ENCODE data around the gene SORT1. TPM values are rescaled to one million over a fixed set of nuclear protein-coding genes. Genes with fewer than 3 reads are reported as not detected.
A peak's percentile ranks its signal among the peaks of the same experiment; 100 is the strongest.

Gene SORT1
- total and polyA plus RNA-seq, 2 of the 13 experiments (the other 11 are each of a cell fraction or from before 2014, with no cell fraction given) = 32.4 to 93.0 TPM

DNA sequence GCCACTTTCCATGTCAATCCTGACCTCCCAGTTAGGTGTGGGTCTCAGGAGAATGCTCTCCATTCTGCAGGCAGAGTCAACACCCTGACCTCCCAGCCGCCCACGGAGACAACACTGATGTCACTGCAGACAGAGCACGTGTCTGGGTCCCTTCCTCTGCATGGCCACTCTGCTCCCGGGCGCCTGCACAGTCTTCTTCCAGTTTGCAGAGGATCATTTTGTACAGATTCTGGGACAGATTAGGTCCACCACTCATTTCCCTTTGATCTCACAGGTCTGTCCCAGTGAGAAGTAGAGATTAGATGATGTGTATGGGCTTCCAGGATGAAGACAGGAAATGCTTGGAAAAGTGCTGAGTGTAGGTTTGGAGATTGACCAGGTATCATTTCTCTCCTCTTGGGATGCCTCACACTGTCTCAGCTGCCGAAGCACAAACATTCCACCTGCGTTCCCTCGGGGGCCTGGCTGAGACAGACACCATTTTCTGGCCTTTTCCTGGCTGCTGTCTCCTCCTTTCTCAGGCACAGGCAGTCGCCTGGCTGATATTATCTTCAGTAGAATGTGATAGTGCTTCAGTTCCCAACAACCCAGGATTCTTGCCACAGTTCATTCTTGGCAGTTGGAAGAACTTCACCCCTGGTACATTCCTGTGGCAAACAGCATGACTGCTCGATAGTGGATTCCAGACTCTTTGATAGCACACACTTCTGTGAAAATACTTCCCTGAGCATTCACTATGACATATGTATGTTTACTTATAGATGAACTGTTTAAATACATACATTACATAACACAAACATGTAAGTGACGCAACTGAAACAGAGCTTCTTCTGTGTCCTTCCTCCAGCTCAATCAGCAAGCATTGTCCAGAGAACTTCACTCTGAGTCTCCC, 98.8 kb downstream of the SORT1 start (continued):
- TF ChIP-seq, protein P1, sequence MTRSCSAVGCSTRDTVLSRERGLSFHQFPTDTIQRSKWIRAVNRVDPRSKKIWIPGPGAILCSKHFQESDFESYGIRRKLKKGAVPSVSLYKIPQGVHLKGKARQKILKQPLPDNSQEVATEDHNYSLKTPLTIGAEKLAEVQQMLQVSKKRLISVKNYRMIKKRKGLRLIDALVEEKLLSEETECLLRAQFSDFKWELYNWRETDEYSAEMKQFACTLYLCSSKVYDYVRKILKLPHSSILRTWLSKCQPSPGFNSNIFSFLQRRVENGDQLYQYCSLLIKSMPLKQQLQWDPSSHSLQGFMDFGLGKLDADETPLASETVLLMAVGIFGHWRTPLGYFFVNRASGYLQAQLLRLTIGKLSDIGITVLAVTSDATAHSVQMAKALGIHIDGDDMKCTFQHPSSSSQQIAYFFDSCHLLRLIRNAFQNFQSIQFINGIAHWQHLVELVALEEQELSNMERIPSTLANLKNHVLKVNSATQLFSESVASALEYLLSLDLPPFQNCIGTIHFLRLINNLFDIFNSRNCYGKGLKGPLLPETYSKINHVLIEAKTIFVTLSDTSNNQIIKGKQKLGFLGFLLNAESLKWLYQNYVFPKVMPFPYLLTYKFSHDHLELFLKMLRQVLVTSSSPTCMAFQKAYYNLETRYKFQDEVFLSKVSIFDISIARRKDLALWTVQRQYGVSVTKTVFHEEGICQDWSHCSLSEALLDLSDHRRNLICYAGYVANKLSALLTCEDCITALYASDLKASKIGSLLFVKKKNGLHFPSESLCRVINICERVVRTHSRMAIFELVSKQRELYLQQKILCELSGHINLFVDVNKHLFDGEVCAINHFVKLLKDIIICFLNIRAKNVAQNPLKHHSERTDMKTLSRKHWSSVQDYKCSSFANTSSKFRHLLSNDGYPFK (CRISPR knock-in tag; IDR thresholded peaks at IDR 0.05; ENCODE audit: borderline replicate concordance) = no peak
- TF ChIP-seq SP1 (IDR thresholded peaks at IDR 0.05) = no peak
- TF ChIP-seq SP1 (CRISPR knock-in tag; IDR thresholded peaks at IDR 0.05) = 0 out of 2 replicates have a peak, but pooled peaks have one; percentile 4
- peak; percentile 69; the same call in 1 of the 2 replicates for TF ChIP-seq NAIF1 (CRISPR knock-in tag; IDR thresholded peaks at IDR 0.05; ENCODE audit: borderline replicate concordance)
- TF ChIP-seq ISX (CRISPR knock-in tag; conservative IDR thresholded peaks at IDR 0.05) = no peak
- TF ChIP-seq POLR2G (IDR thresholded peaks at IDR 0.05; ENCODE audit: low read depth, low read length) = peak; percentile 68
- TF ChIP-seq ZNF264 (CRISPR knock-in tag; IDR thresholded peaks at IDR 0.05) = peak; percentile 66; the same call in 1 of the 2 replicates
- TF ChIP-seq GMEB2 (CRISPR knock-in tag; IDR thresholded peaks at IDR 0.05; ENCODE audit: low read depth) = no peak
- no peak for TF ChIP-seq ZFP82 (CRISPR knock-in tag; IDR thresholded peaks at IDR 0.05; ENCODE audit: borderline replicate concordance)
- TF ChIP-seq ZNF205 (CRISPR knock-in tag; IDR thresholded peaks at IDR 0.05) = no peak
- TF ChIP-seq REST (IDR thresholded peaks at IDR 0.05; ENCODE audit: borderline replicate concordance in 1 of 2, low read depth in 1 of 2, low read length in 2 of 2) = no peak; a peak in 1 of 4 replicates
- peak; percentile 86 for TF ChIP-seq ZNF274 (CRISPR knock-in tag; IDR thresholded peaks at IDR 0.05)
- no peak for TF ChIP-seq NFE2L2 (IDR thresholded peaks at IDR 0.05; ENCODE audit: low read length)
- TF ChIP-seq SMC3 (IDR thresholded peaks at IDR 0.05; ENCODE audit: low read length) = peak; percentile 34; the same call in 1 of the 2 replicates
- TF ChIP-seq KDM3A (CRISPR knock-in tag; IDR thresholded peaks at IDR 0.05; ENCODE audit: low read depth) = peak; percentile 77; the same call in 1 of the 2 replicates
- TF ChIP-seq, protein P2, sequence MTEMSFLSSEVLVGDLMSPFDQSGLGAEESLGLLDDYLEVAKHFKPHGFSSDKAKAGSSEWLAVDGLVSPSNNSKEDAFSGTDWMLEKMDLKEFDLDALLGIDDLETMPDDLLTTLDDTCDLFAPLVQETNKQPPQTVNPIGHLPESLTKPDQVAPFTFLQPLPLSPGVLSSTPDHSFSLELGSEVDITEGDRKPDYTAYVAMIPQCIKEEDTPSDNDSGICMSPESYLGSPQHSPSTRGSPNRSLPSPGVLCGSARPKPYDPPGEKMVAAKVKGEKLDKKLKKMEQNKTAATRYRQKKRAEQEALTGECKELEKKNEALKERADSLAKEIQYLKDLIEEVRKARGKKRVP (CRISPR knock-in tag; IDR thresholded peaks at IDR 0.05) = peak in 1 of 2 experiments; percentile 93; a peak in 2 of 4 replicates
- 0 out of 2 replicates have a peak, but pooled peaks have one; percentile 24 for TF ChIP-seq MAFF (IDR thresholded peaks at IDR 0.05; ENCODE audit: low read depth, low read length)
- peak; percentile 78; the same call in 1 of the 2 replicates for TF ChIP-seq ZNF891 (CRISPR knock-in tag; IDR thresholded peaks at IDR 0.05)
- TF ChIP-seq ZNF644 (CRISPR knock-in tag; IDR thresholded peaks at IDR 0.05; ENCODE audit: low read depth) = 0 out of 2 replicates have a peak, but pooled peaks have one; percentile 14
